K562 (cell line): ENCODE results near the gene TREH. TPM values are rescaled to one million over a fixed set of nuclear protein-coding genes. Genes with fewer than 3 reads are reported as not detected.

Experiments used
- ATAC-seq: fragments of 200-7000 bp; cut with Tn5 transposase; 3 replicates; pipeline ENCODE4 v1.9.1; 2020; ENCODE audit warnings: moderate library complexity
- BruUV-seq: library from RNA; stranded (reverse); fragments of 400-500 nt; replicated peaks from 2 replicates; lab custom pipeline; 2021; lab: Mats Ljungman, UMichigan
- CTCF ChIA-PET: fragments of 300-600 bp; formaldehyde crosslinking; extraction: SDS; loops from one replicate; lab custom pipeline; 2021; ENCODE audit warnings: low intra/inter-chr PET ratio; lab: Yijun Ruan, JAX
- POLR2A ChIA-PET: fragments of 300-600, 350-650 bp; sonication (Branson Sonifier 250); formaldehyde crosslinking; extraction: SDS; loops from one replicate; lab custom pipeline; 2021; ENCODE audit warnings: antibody characterized with exemption, inconsistent platforms; lab: Yijun Ruan, JAX
- DNase-seq, 4 experiments: peaks; one replicate each; pipeline versions ENCODE4 v3.0.0 to v3.0.0-alpha.2; 2011 to 2018; ENCODE audit warnings: low spot score in 3 of 4, mixed read lengths in 3 of 4; ENCODE audit errors: extremely low read depth in 1 of 4
- FAIRE-seq: peaks from 2 replicates; lab custom pipeline; 2011; peaks lifted over from hg19 to GRCh38; lab: Jason Lieb, UNC
- H2AFZ ChIP-seq: 2 replicates; pipeline ENCODE4 v1.6.0; 2011; ENCODE audit warnings: low read depth, low read length, control low read depth, inconsistent platforms
- H3K27ac ChIP-seq: fragments of 200-600 bp; 3 replicates; pipeline ENCODE4 v1.8.0; 2011; ENCODE audit warnings: low read depth, mild to moderate bottlenecking, control low read depth, inconsistent platforms, low read length, moderate library complexity, mixed read lengths; ENCODE audit errors: extremely low read depth
- H3K27me3 ChIP-seq, 2 experiments: fragments of 300-600 bp in 1 of 2; 2 replicates in 1 of 2; 3 replicates in 1 of 2; pipeline versions ENCODE4 v1.6.0 to v1.8.0; 2011; ENCODE audit warnings: inconsistent platforms in 2 of 2, low read length in 2 of 2, mild to moderate bottlenecking in 1 of 2, mixed read lengths in 1 of 2, moderate library complexity in 1 of 2; ENCODE audit not compliant: control insufficient read depth in 2 of 2, insufficient read depth in 2 of 2
- H3K36me3 ChIP-seq: fragments of 300-600 bp; 3 replicates; pipeline ENCODE4 v1.8.0; 2011; ENCODE audit warnings: mild to moderate bottlenecking, low read length, inconsistent platforms; ENCODE audit not compliant: control insufficient read depth, insufficient read depth
- H3K4me1 ChIP-seq, 2 experiments: fragments of 200-600 bp in 1 of 2; replicated peaks in 1 of 2; 2 replicates in 1 of 2; 3 replicates in 1 of 2; pipeline versions ENCODE4 v1.5.1 to v1.8.0; 2011; ENCODE audit warnings: inconsistent platforms in 2 of 2, low read length in 2 of 2, mild to moderate bottlenecking in 1 of 2, mixed read lengths in 1 of 2, moderate library complexity in 1 of 2; ENCODE audit not compliant: control insufficient read depth in 2 of 2, insufficient read depth in 2 of 2
- H3K4me2 ChIP-seq: 2 replicates; pipeline ENCODE4 v1.6.1; 2011; ENCODE audit warnings: low read length, control low read depth, inconsistent platforms, mixed read lengths; ENCODE audit not compliant: insufficient read depth
- H3K4me3 ChIP-seq: fragments of 200-600 bp; sonication (generic), shearing (Covaris generic); 2 replicates; pipeline ENCODE4 v1.5.1; 2016; ENCODE audit warnings: control low read depth, inconsistent platforms
- H3K79me2 ChIP-seq: fragments of 200-600 bp; 3 replicates; pipeline ENCODE4 v1.8.0; 2011; ENCODE audit warnings: low read length, inconsistent platforms; ENCODE audit not compliant: control insufficient read depth, insufficient read depth
- H3K9ac ChIP-seq, 2 experiments: 2 replicates each; pipeline versions ENCODE4 v1.6.0 to v1.6.1; 2011; ENCODE audit warnings: low read depth in 2 of 2, low read length in 2 of 2, control low read depth in 1 of 2, inconsistent platforms in 1 of 2, mild to moderate bottlenecking in 1 of 2, mixed read lengths in 1 of 2; ENCODE audit not compliant: insufficient read depth in 1 of 2
- H3K9me1 ChIP-seq: one replicate; pipeline ENCODE4 v1.6.0; 2011; ENCODE audit warnings: inconsistent platforms, mild to moderate bottlenecking, low read length, moderate library complexity; ENCODE audit not compliant: control insufficient read depth, insufficient read depth
- H3K9me3 ChIP-seq: replicated peaks from 2 replicates; pipeline ENCODE4 v1.5.1; 2011; ENCODE audit warnings: low read depth, low read length, inconsistent platforms; ENCODE audit not compliant: control insufficient read depth, insufficient read depth
- H4K20me1 ChIP-seq: replicated peaks from 2 replicates; pipeline ENCODE4 v1.6.1; 2011; ENCODE audit warnings: low read length, inconsistent platforms, mixed read lengths; ENCODE audit not compliant: control insufficient read depth, insufficient read depth
- YY1 ChIP-seq, 3 experiments: IDR thresholded peaks; 2 replicates each; pipeline ENCODE4 v1.6.1; 2011; ENCODE audit warnings: low read length in 2 of 3, mild to moderate bottlenecking in 2 of 3, moderate library complexity in 2 of 3, borderline replicate concordance in 1 of 3, control low read depth in 1 of 3, low read depth in 1 of 3; ENCODE audit not compliant: insufficient read depth in 3 of 3, insufficient replicate concordance in 2 of 3, control insufficient read depth in 1 of 3, insufficient read length in 1 of 3; ENCODE audit errors: extremely low read depth in 1 of 3
- WGBS: fragments of 100-300 bp; shearing (Covaris generic); methylation state at CpG from one replicate; pipeline ENCODE4 v1.1.6; 2016; ENCODE audit warnings: low coverage, mixed read lengths; ENCODE audit not compliant: insufficient coverage; ENCODE audit errors: missing lambda C conversion rate; 5-methylcytosine and 5-hydroxymethylcytosine counted together
- in situ Hi-C: fragments of 300-500 bp; cut with MboI; formaldehyde crosslinking; loops from 4 replicates; pipeline ENCODE4 v1.15.0; 2018; ENCODE audit warnings: inconsistent platforms, mixed read lengths
- intact Hi-C: fragments of 100-400 bp; cut with micrococcal nuclease; formaldehyde crosslinking; loops from 2 replicates; pipeline ENCODE4 v1.14.2; 2022
- polyA plus RNA-seq, 8 experiments: library from polyadenylated mRNA; depleted of rRNA in 4 of 8; stranded (reverse) in 5 of 8; unstranded in 3 of 8; fragments of >200 nt; fragmentation: Nextera tagmentation in 2 of 8; fragmentation: Illumina TruSeq in 1 of 8; extraction: Ambion mirVana in 2 of 8; extraction: Trizol in 1 of 8; gene quantifications; 2 replicates each; pipeline versions ENCODE4 v1.2.1 to v1.2.3, GENCODE V29; 2011 to 2014; ENCODE audit warnings: inconsistent platforms in 1 of 8, missing spikeins in 1 of 8
- total RNA-seq, 7 experiments: library from RNA; depleted of rRNA in 6 of 7; stranded (reverse); fragments of >200 nt in 6 of 7; fragmentation: Illumina TruSeq in 2 of 7; extraction: Trizol in 2 of 7; gene quantifications; 2 replicates each; pipeline versions ENCODE4 v1.2.1 to v1.2.3, GENCODE V29; 2011 to 2021; ENCODE audit warnings: low replicate concordance in 1 of 7
- TF ChIP-seq, protein P1 (sequence below): fragments of 450-650 bp; formaldehyde crosslinking; IDR thresholded peaks from 2 replicates; pipeline ENCODE4 v1.4.0; 2020; ENCODE audit warnings: mild to moderate bottlenecking

Gene TREH
- total and polyA plus RNA-seq, 9 of the 15 experiments (the other 6 are each of a cell fraction or from before 2014, with no cell fraction given): 0.09 to 0.20 (median 0.11) TPM; not detected in 6

DNA sequence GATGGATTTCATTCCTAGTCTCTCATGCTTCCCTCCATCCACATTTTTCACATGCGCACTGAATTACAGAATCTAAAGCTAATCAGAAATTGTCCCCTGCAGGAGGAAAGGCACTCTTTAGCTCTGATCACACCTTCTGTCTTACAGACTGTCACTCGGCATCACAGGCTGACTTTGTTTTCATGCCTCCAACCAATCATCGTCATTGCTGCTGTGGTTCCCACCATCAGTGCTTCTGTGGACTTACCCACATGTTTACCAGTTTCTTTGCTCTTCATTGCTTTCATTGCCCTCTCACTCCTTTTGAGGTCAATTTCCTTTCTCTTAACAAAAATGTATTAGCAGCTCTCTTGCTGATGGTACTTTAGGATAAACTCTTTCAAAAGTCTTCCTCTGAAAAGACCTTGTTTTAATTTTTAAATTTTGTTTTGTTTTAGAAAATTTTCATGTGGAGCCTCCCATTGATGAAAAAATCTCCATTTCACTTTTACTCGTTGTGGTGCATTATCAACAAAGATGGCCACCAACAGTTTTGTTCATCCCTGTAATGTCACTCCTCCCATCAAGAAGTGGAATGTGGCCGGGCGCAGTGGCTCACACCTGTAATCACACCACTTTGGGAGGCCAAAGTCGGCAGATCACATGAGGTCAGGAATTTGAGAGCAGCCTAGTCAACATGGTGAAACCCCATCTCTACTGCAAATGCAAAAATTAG, 20.2 kb upstream of the TREH start:
- ATAC-seq: no peak; the same call in 2 of the 3 replicates
- H3K36me3 ChIP-seq: no peaks in the 10 kb centered on the region
- H2AFZ ChIP-seq: peak overlapping the region; percentile 54
- ChIA-PET CTCF (interaction anchor here (0.6 kb wide), 1 partner anchor 270 kb away, joined by 3 read pairs; no protein-coding TSS in a partner anchor), POLR2A (interaction anchor here (0.6 kb wide), 1 partner anchor 55 kb away, joined by 3 read pairs; no protein-coding TSS in a partner anchor)
- H4K20me1 ChIP-seq: no peaks in the 10 kb centered on the region
- H3K79me2 ChIP-seq: no peaks in the 10 kb centered on the region
- H3K9ac ChIP-seq: peak overlapping the region in 1 of 2 experiments; percentile 6; a peak in 1 of 4 replicates
- 52% methylated on average over 7 of the region's 7 CpGs for WGBS
- no peak overlapping the region for H3K4me3 ChIP-seq
- no peaks in the 10 kb centered on the region for H3K27me3 ChIP-seq
- no peaks in the 10 kb centered on the region for H3K9me1 ChIP-seq
- H3K27ac ChIP-seq: no peak overlapping the region
- peaks cover 0 to 10% of the 10 kb centered on the region in 2 experiments; a peak in 3 of 5 replicates for H3K4me1 ChIP-seq
- intact Hi-C loops: no loop called here
- no peak overlapping the region for H3K4me2 ChIP-seq
- BruUV-seq: no TSS peak
- no peak for FAIRE-seq
- in situ Hi-C loops: no loop called here
- TF ChIP-seq YY1 (IDR thresholded peaks at IDR 0.05; ENCODE audit: borderline replicate concordance in 1 of 3, control insufficient read depth in 1 of 3, extremely low read depth in 1 of 3, insufficient read depth in 3 of 3, insufficient read length in 1 of 3, insufficient replicate concordance in 2 of 3, low read depth in 1 of 3, low read length in 2 of 3): peak in 1 of 3 experiments; percentile 36
- TF ChIP-seq, protein P1, sequence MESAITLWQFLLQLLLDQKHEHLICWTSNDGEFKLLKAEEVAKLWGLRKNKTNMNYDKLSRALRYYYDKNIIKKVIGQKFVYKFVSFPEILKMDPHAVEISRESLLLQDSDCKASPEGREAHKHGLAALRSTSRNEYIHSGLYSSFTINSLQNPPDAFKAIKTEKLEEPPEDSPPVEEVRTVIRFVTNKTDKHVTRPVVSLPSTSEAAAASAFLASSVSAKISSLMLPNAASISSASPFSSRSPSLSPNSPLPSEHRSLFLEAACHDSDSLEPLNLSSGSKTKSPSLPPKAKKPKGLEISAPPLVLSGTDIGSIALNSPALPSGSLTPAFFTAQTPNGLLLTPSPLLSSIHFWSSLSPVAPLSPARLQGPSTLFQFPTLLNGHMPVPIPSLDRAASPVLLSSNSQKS (CRISPR knock-in tag): no peak
- H3K9me3 ChIP-seq: no peaks in the 10 kb centered on the region
- DNase-seq: no peak
